GM19239 (cell line): ENCODE data around the gene AGAP5.

Source experiments
- DNase-seq: peaks from one replicate; pipeline ENCODE4 v3.0.0; 2011; ENCODE audit warnings: low spot score; ENCODE audit not compliant: insufficient read length
- FAIRE-seq: peaks from 2 replicates; lab custom pipeline; 2011; peaks lifted over from hg19 to GRCh38; lab: Jason Lieb, UNC

AGAP5 gene

DNA sequence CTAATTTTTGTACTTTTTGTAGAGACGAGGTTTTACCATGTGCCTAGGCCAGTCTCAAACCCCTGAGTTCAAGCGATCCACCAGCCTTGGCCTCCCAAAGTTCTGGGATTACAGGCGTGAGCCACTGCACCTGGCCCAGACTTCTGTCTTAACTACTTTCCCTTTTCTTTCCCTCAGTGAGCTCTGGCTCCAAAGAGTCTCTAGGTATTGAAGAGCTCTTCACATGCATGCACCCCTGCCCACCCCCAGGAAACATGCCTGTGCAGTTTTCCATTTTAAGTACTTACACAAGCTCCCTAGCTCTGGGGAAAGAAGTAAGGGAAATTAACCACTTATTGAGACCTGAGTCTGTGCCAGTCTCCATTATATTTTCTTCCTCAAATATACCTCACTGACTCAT is 58.6 kb downstream of the AGAP5 start:
- DNase-seq = no peak

DNA sequence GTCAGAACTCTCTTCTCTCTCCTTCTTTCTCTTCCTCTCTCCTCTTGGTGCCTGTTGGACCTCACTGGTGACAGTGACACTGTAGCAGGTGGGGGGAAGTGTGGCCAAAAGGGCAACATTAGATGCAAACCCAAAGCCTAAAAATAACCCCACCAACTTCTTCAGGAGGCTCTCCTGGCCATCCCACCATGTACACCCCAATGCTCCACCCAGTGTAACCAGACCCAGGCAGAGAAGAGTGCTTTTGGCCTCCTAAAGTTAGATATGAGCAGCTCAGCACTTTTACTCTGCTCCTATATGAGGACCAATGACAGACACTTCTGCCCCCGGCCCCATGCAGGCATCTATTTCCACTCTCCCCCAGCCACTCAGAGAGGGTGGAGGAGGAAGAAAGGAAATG is 62.1 kb downstream of the AGAP5 start:
- DNase-seq = no peak

More for the DNA sequence above, 58.6 kb downstream of the AGAP5 start:
- FAIRE-seq = no peak

GRCh38 chr10:73634421-73634820 is 63.5 kb downstream of the AGAP5 start:
- DNase-seq (no peak), FAIRE-seq (no peak)

More for the DNA sequence above, 62.1 kb downstream of the AGAP5 start:
- no peak for FAIRE-seq

- FAIRE-seq = no peak
- DNase-seq = no peak
Measured at GRCh38 chr10:73629165-73629564, 68.7 kb downstream of the AGAP5 start.

- FAIRE-seq (no peak), DNase-seq (no peak)
Measured at GRCh38 chr10:73628405-73628804, 69.5 kb downstream of the AGAP5 start.

DNA sequence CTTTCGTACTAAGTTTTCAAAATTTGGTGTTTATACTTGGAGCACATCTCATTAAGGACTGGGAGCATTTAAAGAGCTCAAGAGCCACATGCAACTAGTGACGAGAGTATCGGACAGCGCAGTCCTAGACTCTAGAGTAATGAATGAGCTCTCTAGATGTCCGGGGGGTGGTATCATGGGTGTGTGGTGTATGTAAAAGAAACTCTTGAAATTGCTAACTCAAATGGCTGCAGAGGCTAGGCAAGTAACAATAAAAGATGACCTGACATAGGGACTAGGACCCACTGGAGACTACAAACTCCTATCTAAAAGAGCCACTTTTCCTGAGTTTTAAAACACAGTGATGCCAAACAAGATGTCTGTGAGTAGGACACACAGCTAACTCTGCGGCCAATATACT is 70.6 kb downstream of the AGAP5 start:
- DNase-seq = no peak
- FAIRE-seq = no peak

DNA sequence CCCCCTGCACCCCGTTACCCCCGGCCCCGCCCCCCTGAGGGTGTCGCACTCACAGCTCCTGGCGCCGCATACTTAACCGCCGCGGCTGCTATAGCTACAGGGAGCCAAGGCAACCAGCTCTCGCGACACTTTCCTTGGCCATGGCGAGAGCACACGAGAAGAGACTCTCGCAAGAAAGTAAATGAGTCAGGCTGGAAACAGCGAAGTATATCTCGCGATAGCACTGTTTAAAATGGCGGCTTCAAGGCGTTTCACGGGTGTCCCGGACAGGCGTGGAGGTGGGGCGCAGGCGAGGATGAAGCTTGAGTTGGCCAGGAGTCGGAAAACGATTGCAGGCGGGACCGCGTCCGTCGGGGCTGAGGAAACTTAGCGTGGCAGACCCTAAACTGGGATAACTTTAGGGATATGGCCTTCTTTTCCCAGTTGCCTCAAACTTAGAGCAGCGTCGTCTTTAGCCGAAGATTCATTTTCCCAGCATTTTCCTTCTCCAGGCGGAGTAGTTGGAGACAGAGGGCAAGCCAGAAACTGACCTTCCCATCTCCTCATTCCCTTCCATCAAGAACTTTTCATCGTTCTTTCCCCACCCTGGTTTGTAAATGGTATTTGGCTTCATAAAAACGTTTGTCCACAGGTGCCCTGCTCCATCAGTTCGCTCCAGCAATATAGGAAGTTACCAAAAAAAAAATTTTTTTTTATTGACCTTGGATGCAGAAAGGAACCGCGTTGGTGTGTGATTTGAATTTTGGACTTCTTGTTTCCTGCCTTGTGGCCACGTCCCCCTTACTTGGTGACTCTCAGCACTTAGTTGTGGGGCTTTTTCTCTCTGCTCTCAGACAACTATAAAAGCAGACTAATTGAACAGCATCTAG is 71.8 kb downstream of the AGAP5 start:
- DNase-seq (peak; percentile 94), FAIRE-seq (peak; percentile 99)

- no peak for DNase-seq
- FAIRE-seq = no peak
Measured at GRCh38 chr10:73625004-73625883, 72.7 kb downstream of the AGAP5 start.
